Measurements from ENCODE around the gene CDK12. TPM values are rescaled to one million over a fixed set of nuclear protein-coding genes. Genes with fewer than 3 reads are reported as not detected.

Gene CDK12
- total RNA-seq, 1 experiment from 2014 or later, result 51.2 TPM

- ChIA-PET POLR2A (no interaction called here), RAD21 (ENCODE audit: low non-redundant PET in 1 of 2, low total read pairs in 2 of 2, uncharacterized antibody in 2 of 2, unreplicated experiment in 2 of 2) (no interaction called here), CTCF (interaction anchor here (1.3 to 1.6 kb wide), 2 partner anchors 24 to 70 kb away, joined by 5 to 8 read pairs; no protein-coding TSS in a partner anchor)
- Histone ChIP-seq H3K4me1 (ENCODE audit: control insufficient read depth in 1 of 2, insufficient read depth in 2 of 2, low read length in 2 of 2) (peaks cover 0 to 9% of the 10 kb centered on the region in 2 experiments; a peak in 2 of 4 replicates), H3K9me3 (ENCODE audit: control insufficient read depth in 1 of 2, insufficient read depth in 1 of 2, low read depth in 1 of 2, low read length in 2 of 2) (no peaks in the 10 kb centered on the region), H3K4me3 (replicated peaks in 1 of 2; ENCODE audit: low read depth in 1 of 2, low read length in 2 of 2) (no peak overlapping the region), H4K20me1 (ENCODE audit: insufficient read depth) (no peaks in the 10 kb centered on the region), H3K4me2 (ENCODE audit: low read length) (no peak overlapping the region), H3K36me3 (ENCODE audit: control insufficient read depth in 1 of 2, insufficient read depth in 2 of 2, low read length in 2 of 2) (peaks cover 3 to 10% of the 10 kb centered on the region in 2 experiments; a peak in 2 of 4 replicates), H3K79me2 (ENCODE audit: insufficient read depth, low read length) (no peaks in the 10 kb centered on the region), H3K27ac (ENCODE audit: low read depth, low read length) (no peak overlapping the region), H3K9me2 (ENCODE audit: insufficient read depth) (no peaks in the 10 kb centered on the region), H2AFZ (ENCODE audit: low read depth, low read length, poor library complexity, severe bottlenecking) (no peak overlapping the region), H3K9ac (ENCODE audit: low read length) (no peak overlapping the region), H3K27me3 (ENCODE audit: insufficient read depth, low read length) (no peaks in the 10 kb centered on the region)
- intact Hi-C loops (cut with micrococcal nuclease), result no loop called here
- no peak for TF ChIP-seq ATF3 (IDR thresholded peaks at IDR 0.05)
- no peak for TF ChIP-seq RAD21 (IDR thresholded peaks at IDR 0.05; ENCODE audit: low read depth)
- TF ChIP-seq ZNF274 (IDR thresholded peaks at IDR 0.05; ENCODE audit: low read depth, low read length), result no peak
- TF ChIP-seq REST (IDR thresholded peaks at IDR 0.05; ENCODE audit: low read depth), result no peak
- no peak for TF ChIP-seq FOSL1 (IDR thresholded peaks at IDR 0.05; ENCODE audit: low read depth)
- TF ChIP-seq POLR2AphosphoS5 (IDR thresholded peaks at IDR 0.05; ENCODE audit: low read depth, low read length), result no peak
- TF ChIP-seq CEBPB (IDR thresholded peaks at IDR 0.05; ENCODE audit: low read depth), result no peak
- TF ChIP-seq ELF1 (IDR thresholded peaks at IDR 0.05; ENCODE audit: borderline replicate concordance, low read depth), result no peak
- no peak for TF ChIP-seq YY1 (IDR thresholded peaks at IDR 0.05; ENCODE audit: extremely low read depth, insufficient replicate concordance, low read depth, low read length)
- no peak for TF ChIP-seq POLR2A (IDR thresholded peaks at IDR 0.05; ENCODE audit: borderline replicate concordance, extremely low read depth, insufficient read depth, insufficient read length)
- TF ChIP-seq SRF (IDR thresholded peaks at IDR 0.05; ENCODE audit: low read depth), result no peak
- ATAC-seq, result no peak
- no TSS peak for BruUV-seq (replicated peaks)
- no peak for DNase-seq (ENCODE audit: low read depth, low spot score)
Observed at GRCh38 chr17:39551879-39552278, 90.6 kb downstream of the CDK12 start.
